Neutrophil (primary cell): ENCODE results near the gene OR51Q1.

ENCODE experiments used
- H3K27ac ChIP-seq: fragments of 200-600 bp; sonication (generic); 2 replicates; pipeline ENCODE4 v1.5.1; 2016; ENCODE audit warnings: mild to moderate bottlenecking, moderate library complexity
- H3K27me3 ChIP-seq: fragments of 200-600 bp; sonication (generic); 2 replicates; pipeline ENCODE4 v1.6.0; 2016; ENCODE audit warnings: mild to moderate bottlenecking
- H3K36me3 ChIP-seq: fragments of 200-600 bp; sonication (generic); 2 replicates; pipeline ENCODE4 v1.5.1; 2017
- H3K4me1 ChIP-seq, 2 experiments: fragments of 200-600 bp in 1 of 2; sonication (generic) in 1 of 2; 1 replicate in 1 of 2; 2 replicates in 1 of 2; pipeline versions ENCODE4 v1.5.1 to v1.6.1; 2013 to 2016; ENCODE audit warnings: low read depth in 1 of 2, low read length in 1 of 2, mild to moderate bottlenecking in 1 of 2, moderate library complexity in 1 of 2; ENCODE audit not compliant: control insufficient read depth in 1 of 2, insufficient read depth in 1 of 2
- H3K4me3 ChIP-seq, 2 experiments: fragments of 200-600 bp in 1 of 2; sonication (generic) in 1 of 2; 1 replicate in 1 of 2; 2 replicates in 1 of 2; pipeline ENCODE4 v1.5.1; 2013 to 2016; ENCODE audit warnings: low read depth in 1 of 2, low read length in 1 of 2, mild to moderate bottlenecking in 1 of 2, moderate library complexity in 1 of 2
- H3K9me3 ChIP-seq: fragments of 200-600 bp; sonication (generic); 2 replicates; pipeline ENCODE4 v1.5.1; 2016
- TF ChIP-seq, protein P1 (sequence below): fragments of 200-600 bp; sonication (generic); IDR thresholded peaks from 2 replicates; pipeline ENCODE4 v1.5.1; 2016; ENCODE audit warnings: antibody characterized with exemption

The OR51Q1 gene

DNA sequence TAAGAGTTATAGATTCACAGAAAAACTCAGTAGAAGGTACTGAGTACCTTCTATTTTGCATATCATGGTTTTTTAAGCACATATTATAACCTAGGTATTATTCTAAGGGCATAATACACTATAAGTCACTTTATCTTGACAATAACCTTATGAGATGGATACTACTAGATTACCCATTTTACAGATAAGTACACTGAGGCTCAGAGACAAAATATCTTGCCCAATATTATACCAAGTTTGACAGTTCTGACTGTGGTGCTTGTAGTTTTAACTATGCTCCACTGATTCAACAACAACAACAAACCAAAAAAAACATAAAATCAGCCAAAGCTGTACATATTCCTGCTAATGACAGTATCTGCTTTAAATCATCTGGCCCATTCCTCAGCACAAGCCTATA, 27.8 kb upstream of the OR51Q1 start:
- H3K36me3 ChIP-seq, result no peaks in the 10 kb centered on the region
- H3K9me3 ChIP-seq, result no peaks in the 10 kb centered on the region
- TF ChIP-seq, protein P1, sequence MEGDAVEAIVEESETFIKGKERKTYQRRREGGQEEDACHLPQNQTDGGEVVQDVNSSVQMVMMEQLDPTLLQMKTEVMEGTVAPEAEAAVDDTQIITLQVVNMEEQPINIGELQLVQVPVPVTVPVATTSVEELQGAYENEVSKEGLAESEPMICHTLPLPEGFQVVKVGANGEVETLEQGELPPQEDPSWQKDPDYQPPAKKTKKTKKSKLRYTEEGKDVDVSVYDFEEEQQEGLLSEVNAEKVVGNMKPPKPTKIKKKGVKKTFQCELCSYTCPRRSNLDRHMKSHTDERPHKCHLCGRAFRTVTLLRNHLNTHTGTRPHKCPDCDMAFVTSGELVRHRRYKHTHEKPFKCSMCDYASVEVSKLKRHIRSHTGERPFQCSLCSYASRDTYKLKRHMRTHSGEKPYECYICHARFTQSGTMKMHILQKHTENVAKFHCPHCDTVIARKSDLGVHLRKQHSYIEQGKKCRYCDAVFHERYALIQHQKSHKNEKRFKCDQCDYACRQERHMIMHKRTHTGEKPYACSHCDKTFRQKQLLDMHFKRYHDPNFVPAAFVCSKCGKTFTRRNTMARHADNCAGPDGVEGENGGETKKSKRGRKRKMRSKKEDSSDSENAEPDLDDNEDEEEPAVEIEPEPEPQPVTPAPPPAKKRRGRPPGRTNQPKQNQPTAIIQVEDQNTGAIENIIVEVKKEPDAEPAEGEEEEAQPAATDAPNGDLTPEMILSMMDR, result no peak
- H3K27me3 ChIP-seq, result no peaks in the 10 kb centered on the region
- no peak overlapping the region for H3K4me3 ChIP-seq
- H3K27ac ChIP-seq, result no peak overlapping the region
- H3K4me1 ChIP-seq, result no peaks in the 10 kb centered on the region

GRCh38 chr11:5398936-5399335, 23.0 kb upstream of the OR51Q1 start:
- Histone ChIP-seq H3K4me1 (no peaks in the 10 kb centered on the region), H3K27ac (no peak overlapping the region), H3K9me3 (no peaks in the 10 kb centered on the region), H3K27me3 (no peaks in the 10 kb centered on the region), H3K4me3 (no peak overlapping the region), H3K36me3 (no peaks in the 10 kb centered on the region)
- TF ChIP-seq, protein P1, result no peak

DNA sequence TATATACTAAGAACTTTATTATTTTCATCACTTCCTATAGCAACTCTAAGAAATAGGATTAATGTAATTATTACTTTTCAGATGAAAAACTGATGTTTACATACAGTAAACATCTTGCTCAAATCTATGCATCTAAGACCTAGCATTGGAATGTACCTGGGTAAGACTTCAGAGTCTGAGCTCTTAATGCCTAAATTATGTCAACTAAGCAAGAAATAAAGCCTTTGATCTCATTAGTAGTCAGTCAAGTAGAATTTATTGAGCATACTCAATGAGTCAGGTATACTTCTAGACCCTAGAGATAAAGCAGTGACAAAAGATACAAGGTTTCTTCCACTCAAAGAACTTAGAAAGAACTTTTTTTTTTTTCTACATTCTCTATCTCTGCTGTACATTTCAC, 16.7 kb upstream of the OR51Q1 start:
- no peaks in the 10 kb centered on the region for H3K4me1 ChIP-seq
- H3K27me3 ChIP-seq, result no peaks in the 10 kb centered on the region
- no peaks in the 10 kb centered on the region for H3K36me3 ChIP-seq
- TF ChIP-seq, protein P1, result no peak
- H3K4me3 ChIP-seq, result no peak overlapping the region
- H3K9me3 ChIP-seq, result no peaks in the 10 kb centered on the region
- no peak overlapping the region for H3K27ac ChIP-seq

DNA sequence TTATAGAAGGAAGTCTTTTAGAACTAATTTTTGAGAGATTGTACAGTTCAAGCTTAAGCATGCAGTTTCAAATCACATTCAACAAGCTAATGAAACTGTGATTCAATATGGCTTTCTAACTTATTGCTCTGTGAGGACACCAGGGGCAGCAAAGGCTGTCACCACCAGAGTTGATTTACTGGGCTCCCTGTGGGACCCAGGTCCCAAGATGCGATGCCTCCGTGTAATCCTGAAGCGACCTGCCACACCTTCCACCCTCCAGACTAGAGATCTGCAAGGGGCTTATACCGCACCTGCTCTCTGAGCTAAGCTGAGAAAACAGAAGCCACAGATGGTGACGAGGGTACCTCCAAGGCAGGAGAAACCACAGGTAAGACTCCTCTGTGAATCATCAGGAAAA, 918 bp upstream of the OR51Q1 start:
- no peak overlapping the region for H3K27ac ChIP-seq
- TF ChIP-seq, protein P1, result no peak
- no peaks in the 10 kb centered on the region for H3K4me1 ChIP-seq
- no peak overlapping the region for H3K4me3 ChIP-seq
- no peaks in the 10 kb centered on the region for H3K36me3 ChIP-seq
- no peaks in the 10 kb centered on the region for H3K9me3 ChIP-seq
- H3K27me3 ChIP-seq, result no peaks in the 10 kb centered on the region

DNA sequence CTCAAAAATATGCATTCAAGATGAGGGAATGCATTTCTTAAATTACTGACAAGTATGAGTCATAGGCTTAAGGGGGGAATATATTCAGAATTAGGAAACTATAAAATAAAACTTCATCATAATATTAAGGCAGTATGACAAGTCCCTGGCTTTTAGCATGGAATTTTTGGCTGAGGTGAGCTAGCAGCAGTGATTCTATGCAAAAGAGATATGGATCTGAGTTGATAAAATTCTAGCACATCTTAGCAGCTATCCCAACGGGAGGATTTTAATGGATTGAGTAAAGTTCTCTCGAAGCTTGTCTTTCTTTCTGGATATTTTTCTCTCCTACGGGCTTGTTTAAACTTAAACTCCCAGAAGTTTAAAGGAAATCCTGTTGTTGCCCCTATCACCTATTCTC, 1.2 kb downstream of the OR51Q1 start:
- Histone ChIP-seq H3K4me1 (no peaks in the 10 kb centered on the region), H3K9me3 (no peaks in the 10 kb centered on the region), H3K36me3 (no peaks in the 10 kb centered on the region), H3K4me3 (no peak overlapping the region), H3K27ac (no peak overlapping the region), H3K27me3 (no peaks in the 10 kb centered on the region)
- TF ChIP-seq, protein P1, result no peak

GRCh38 chr11:5441414-5441813, 19.5 kb downstream of the OR51Q1 start, which contains the start of gene OR51I1:
Gene OR51I1, minus strand, starts transcription at chr11:5441514. Its CDS starts 0 bp downstream, at chr11:5441514.
- TF ChIP-seq, protein P1, result no peak
- H3K27ac ChIP-seq, result no peak within 1 kb of the TSS

More at GRCh38 chr11:5441414-5441813, 19.5 kb downstream of the OR51Q1 start, which contains the start of gene OR51I1:
- Histone ChIP-seq H3K27me3 (no peaks in the 10 kb centered on the region), H3K4me1 (peaks cover 0 to 6% of the 10 kb centered on the region in 2 experiments), H3K36me3 (no peaks in the 10 kb centered on the region), H3K9me3 (no peaks in the 10 kb centered on the region), H3K4me3 (no peak within 1 kb of the TSS)
